ENCODE data around the gene GMPR. TPM values are rescaled to one million over a fixed set of nuclear protein-coding genes. Genes with fewer than 3 reads are reported as not detected.

Gene GMPR
- total RNA-seq, 1 donor = 4.7 TPM

GRCh38 chr6:16301511-16301910 lies 63.1 kb downstream of the GMPR start:
- no peak overlapping the region for H3K4me3 ChIP-seq (ENCODE audit: low read depth, low read length)
- DNase-seq (ENCODE audit: low read depth) = no peak
- TF ChIP-seq CTCF (IDR thresholded peaks at IDR 0.05; ENCODE audit: insufficient read depth, low read depth, low read length) = no peak

GRCh38 chr6:16302721-16303552 lies 64.5 kb downstream of the GMPR start:
- no peak for TF ChIP-seq CTCF (IDR thresholded peaks at IDR 0.05; ENCODE audit: insufficient read depth, low read depth, low read length)
- no peak for DNase-seq (ENCODE audit: low read depth)
- no peak overlapping the region for H3K4me3 ChIP-seq (ENCODE audit: low read depth, low read length)

- no peak for TF ChIP-seq CTCF (IDR thresholded peaks at IDR 0.05; ENCODE audit: insufficient read depth, low read depth, low read length)
- no peak overlapping the region for H3K4me3 ChIP-seq (ENCODE audit: low read depth, low read length)
- DNase-seq (ENCODE audit: low read depth) = no peak
These were observed 66.9 kb downstream of the GMPR start for GRCh38 chr6:16305246-16305725.

- H3K4me3 ChIP-seq (ENCODE audit: low read depth, low read length) = no peak overlapping the region
- TF ChIP-seq CTCF (IDR thresholded peaks at IDR 0.05; ENCODE audit: insufficient read depth, low read depth, low read length) = no peak
- DNase-seq (ENCODE audit: low read depth) = no peak
These were observed 67.4 kb downstream of the GMPR start for GRCh38 chr6:16305788-16306187.

GRCh38 chr6:16306334-16306733 lies 67.9 kb downstream of the GMPR start:
- no peak overlapping the region for H3K4me3 ChIP-seq (ENCODE audit: low read depth, low read length)
- no peak for TF ChIP-seq CTCF (IDR thresholded peaks at IDR 0.05; ENCODE audit: insufficient read depth, low read depth, low read length)
- DNase-seq (ENCODE audit: low read depth) = no peak

GRCh38 chr6:16311763-16312162 lies 73.4 kb downstream of the GMPR start:
- TF ChIP-seq CTCF (IDR thresholded peaks at IDR 0.05; ENCODE audit: insufficient read depth, low read depth, low read length) = no peak
- no peak for DNase-seq (ENCODE audit: low read depth)
- no peak overlapping the region for H3K4me3 ChIP-seq (ENCODE audit: low read depth, low read length)
